NT2/D1 (cell line): ENCODE results near the gene NT5DC4.

Source experiments
- SUZ12 ChIP-seq: IDR thresholded peaks from 2 replicates; pipeline ENCODE4 v1.6.1; 2011; ENCODE audit not compliant: insufficient read length, insufficient read depth; ENCODE audit errors: extremely low read depth
- YY1 ChIP-seq: IDR thresholded peaks from 2 replicates; pipeline ENCODE4 v1.6.1; 2011; ENCODE audit not compliant: insufficient read length, insufficient read depth
- ZNF274 ChIP-seq: IDR thresholded peaks from 2 replicates; pipeline ENCODE4 v1.6.1; 2011; ENCODE audit warnings: mild to moderate bottlenecking, low read depth, low read length

GRCh38 chr2:112714836-112715631 is 5.8 kb upstream of the NT5DC4 start:
- TF ChIP-seq YY1 (no peak), SUZ12 (no peak), ZNF274 (no peak)
